GM21360 (cell line): ENCODE results near the gene ARPP21.
"Not testable (repeated sequence)": the region's sequence is repeated elsewhere in the genome, so short reads cannot be mapped to it uniquely, and the experiment has no call there.

Experiments
- ATAC-seq: cut with Tn5 transposase; IDR thresholded peaks from one replicate; pipeline ENCODE4 v1.9.1; 2021; ENCODE audit warnings: mild to moderate bottlenecking, moderate library complexity; ENCODE audit not compliant: unreplicated experiment

The ARPP21 gene

GRCh38 chr3:35777065-35777464 is 137.7 kb downstream of the ARPP21 start:
- no peak for ATAC-seq

DNA sequence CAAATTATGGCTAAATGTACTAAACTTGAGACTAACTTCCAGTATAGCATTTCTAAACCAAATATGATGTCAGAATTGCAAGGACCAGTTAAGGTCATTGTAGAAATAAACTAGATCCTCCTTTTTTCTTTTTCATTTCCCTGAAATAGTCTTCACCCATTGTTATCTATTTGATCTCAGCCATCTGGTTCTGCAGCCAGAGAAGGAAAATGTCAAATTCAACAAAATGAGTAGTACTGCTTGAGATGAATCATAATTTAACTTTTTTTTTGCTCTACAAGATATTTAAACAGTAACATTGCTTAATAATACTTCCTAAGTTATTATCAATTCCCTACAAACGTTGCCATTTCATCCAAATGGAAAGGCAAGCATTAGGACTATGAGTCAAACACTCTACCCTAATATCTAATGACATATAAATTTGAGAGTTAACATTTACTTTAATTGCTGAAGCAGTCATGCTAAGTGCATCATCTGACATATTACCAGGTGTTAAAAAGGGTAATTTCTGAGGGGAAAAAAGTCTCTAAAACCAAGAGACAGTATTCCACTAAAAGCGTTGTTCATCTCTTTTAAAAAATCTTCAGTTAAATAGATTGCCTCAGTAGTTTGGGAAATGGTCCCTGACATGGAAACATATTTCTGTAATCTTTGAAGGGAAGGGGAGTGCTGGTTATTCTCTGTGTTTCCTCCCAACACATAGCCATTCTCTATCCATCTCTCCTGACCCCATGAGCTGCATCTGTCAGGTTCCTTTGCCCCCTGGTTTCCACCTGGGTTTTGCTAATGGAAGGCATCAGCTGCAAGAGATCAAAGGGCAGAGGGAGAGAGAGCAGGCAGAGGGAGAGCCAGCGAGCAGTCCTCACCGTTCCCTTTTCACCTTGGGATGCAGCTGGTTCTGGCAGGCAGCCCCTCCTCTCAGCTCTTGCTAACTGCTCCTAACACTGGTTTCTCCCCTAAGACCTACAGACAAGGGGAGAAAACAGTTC is 138.5 kb downstream of the ARPP21 start:
- ATAC-seq: no peak

- no peak for ATAC-seq
Measured at GRCh38 chr3:35779611-35780010, 140.3 kb downstream of the ARPP21 start.

- ATAC-seq: no peak
Measured at GRCh38 chr3:35780800-35781199, 141.5 kb downstream of the ARPP21 start.

DNA sequence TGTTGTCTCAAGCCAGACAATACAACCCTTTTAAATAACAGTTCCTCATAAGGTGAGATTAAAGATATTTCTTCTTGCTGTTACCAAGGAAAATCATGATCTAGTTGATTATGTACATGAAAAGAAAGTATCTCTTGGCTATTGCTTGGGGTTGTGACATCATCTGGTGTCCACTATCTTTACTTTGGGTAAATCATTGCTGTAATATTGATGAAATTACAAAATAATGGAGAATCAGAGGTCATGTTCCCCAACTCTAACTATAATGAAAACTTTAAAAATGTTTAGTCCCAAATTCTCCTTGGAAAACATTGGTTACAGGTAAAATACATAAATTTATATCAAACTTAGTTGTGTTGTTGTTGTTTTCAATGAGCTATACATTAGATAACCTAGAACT is 142.2 kb downstream of the ARPP21 start:
- ATAC-seq: no peak

DNA sequence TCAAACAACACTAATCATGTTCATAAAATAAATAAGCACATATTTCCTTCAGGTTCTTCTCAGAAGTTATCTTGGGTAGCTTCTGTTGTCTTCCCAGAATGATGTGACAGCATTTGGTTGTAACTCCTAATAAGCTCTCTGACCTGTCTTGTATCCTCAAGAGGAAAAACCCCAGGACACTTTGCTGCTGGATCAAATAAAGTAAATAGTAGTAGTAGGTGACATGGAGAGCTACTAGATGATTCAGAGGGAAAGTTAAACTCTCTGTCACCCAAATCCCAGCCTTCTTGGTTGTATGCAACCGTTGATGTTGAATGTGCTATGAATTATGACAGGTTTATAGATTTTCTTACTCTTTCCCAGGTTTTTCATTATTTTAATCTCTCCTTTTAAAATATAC is 143.0 kb downstream of the ARPP21 start:
- ATAC-seq: no peak

DNA sequence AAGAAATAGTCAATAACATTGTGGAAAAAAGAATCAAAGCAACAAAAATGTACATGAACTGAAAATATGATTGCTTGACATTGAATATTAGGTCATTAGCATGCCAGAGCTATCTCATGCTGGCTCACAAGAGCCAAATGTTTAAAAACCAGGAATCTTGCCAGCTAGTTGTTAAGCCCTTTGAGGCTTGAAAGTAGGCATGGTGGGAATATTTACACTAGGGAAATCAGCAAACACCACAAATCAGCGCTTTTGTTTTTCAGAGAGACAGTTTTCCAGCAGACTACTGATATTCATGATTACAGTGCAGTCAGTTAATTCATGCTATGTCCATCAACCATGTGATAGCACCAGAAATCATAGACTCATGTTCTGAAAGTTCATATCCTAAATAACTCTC is 144.8 kb downstream of the ARPP21 start:
- ATAC-seq: no peak

GRCh38 chr3:35785234-35785888 is 146.0 kb downstream of the ARPP21 start:
- ATAC-seq: no peak

- no peak for ATAC-seq
Measured at GRCh38 chr3:35787936-35788335, 148.6 kb downstream of the ARPP21 start.

DNA sequence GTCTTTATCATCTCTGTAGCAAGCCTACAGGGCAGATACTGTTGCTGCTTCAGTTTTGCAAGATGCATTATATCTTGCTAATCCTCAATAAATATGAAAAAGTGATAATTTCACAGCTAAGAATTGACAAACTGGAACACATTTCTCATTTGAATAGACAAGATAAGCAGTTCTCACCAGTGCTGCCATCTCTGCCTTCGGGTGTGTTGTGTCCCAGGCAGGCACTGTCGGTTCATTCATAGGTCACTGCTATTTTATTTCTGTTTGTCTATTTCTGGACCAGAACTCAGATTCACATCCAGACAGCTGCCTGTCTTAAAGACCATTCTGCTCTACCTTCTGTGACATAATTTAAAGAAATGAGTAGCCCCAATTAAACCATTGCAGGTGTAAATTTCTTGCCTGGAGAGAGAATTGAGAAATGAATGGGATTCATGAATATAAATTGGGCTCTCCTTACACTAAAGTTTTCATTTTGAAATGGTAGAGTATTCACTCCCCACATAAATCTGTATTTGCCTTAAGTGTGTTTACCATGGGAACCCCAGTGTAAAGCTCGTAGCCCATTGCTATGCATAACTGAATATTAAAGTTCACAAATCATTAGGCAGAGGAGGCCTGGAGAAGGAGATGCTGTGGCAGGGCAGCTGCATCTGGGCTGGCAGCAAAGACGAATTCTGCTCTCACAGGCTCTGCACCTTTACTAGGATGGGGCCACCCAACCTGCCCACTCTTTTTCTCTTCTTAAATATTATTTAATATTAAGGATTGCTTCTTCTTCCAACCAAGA is 149.9 kb downstream of the ARPP21 start:
- no peak for ATAC-seq

DNA sequence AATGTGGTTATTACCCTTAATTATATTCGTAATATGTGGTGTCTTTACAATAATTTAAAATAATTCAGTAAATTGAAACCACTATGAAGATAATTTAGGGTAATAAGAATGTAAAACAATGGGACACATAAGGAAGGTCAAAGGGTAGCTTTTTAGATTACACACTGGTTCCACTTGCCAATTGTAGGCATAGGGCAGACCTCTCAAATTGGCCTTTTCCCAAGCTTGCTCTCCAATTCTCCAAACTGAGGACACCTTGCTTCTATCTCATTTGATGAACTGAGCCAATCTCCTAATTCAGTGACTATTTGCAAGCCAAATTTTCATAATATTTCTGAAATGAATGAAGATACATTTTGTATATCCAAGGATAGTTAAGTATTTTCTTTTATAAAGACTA is 151.4 kb downstream of the ARPP21 start:
- no peak for ATAC-seq

GRCh38 chr3:35793667-35794066 is 154.3 kb downstream of the ARPP21 start:
- ATAC-seq: no peak

- ATAC-seq: no peak
Measured at GRCh38 chr3:35800960-35801459, 161.7 kb downstream of the ARPP21 start.

GRCh38 chr3:35814531-35814930 is 175.2 kb downstream of the ARPP21 start:
- no peak for ATAC-seq

DNA sequence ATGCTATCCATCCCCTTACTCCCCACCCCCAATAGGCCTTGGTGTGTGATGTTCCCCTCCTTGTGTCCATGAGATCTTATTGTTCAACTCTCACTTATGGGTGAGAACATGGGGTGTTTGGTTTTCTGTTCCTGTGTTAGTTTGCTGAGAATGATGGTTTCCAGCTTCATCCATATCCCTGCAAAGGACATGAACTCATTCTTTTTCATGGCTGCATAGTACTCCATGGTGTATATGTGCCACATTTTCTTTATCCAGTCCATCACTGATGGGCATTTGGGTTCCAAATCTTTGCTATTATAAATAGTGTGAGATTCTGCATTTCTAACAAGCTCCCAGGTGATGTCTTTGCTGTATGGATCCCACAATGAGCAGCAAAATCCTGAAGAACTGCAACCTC is 176.5 kb downstream of the ARPP21 start:
- not testable (repeated sequence) for ATAC-seq

- ATAC-seq: no peak
Measured at GRCh38 chr3:35817216-35817615, 177.9 kb downstream of the ARPP21 start.

DNA sequence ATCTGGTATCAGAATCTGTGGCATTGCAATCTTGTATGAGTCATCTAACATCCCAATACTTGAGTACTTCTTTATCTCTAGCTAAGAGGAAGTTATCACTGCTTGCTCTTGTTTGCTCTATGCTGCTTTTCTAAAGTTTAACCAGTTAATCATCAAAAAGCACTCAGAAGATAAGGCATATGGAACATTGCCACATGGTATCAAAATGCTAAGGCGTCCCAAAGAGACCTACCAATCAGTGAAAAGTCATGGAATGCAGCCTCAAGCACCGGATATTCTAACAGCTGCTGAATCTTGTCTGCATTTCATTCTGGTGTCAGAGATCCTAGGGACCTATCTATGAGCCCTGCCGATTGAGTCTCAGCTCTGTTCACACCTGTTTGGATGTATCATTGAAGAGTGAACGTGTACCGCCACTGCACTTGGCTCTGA is 192.8 kb downstream of the ARPP21 start:
- ATAC-seq: no peak
